B cell (primary cell): ENCODE data around the gene PKP2. TPM values are rescaled to one million over a fixed set of nuclear protein-coding genes. Genes with fewer than 3 reads are reported as not detected.
"Not testable (repeated sequence)": the region's sequence is repeated elsewhere in the genome, so short reads cannot be mapped to it uniquely, and the experiment has no call there.

Experiments used
- ATAC-seq: fragments of 200-7000 bp; cut with Tn5 transposase; one replicate; pipeline ENCODE4 v1.10.0; 2021; ENCODE audit warnings: low read depth, mild to moderate bottlenecking, moderate number of reproducible peaks, moderate library complexity
- CTCF ChIA-PET: fragments of 350-600 bp; sonication (Branson Sonifier 250); formaldehyde crosslinking; loops from one replicate; lab custom pipeline; 2021; ENCODE audit warnings: antibody characterized with exemption, inconsistent platforms; lab: Charles Lee
- POLR2A ChIA-PET: fragments of 350-600 bp; sonication (Branson Sonifier 250); formaldehyde crosslinking; loops from one replicate; lab custom pipeline; 2021; ENCODE audit warnings: antibody characterized with exemption; lab: Charles Lee
- DNase-seq: peaks from one replicate; pipeline ENCODE4 v3.0.0; 2013
- H2AFZ ChIP-seq: 2 replicates; pipeline ENCODE4 v1.6.1; 2012; ENCODE audit warnings: mild to moderate bottlenecking, low read depth, low read length; ENCODE audit not compliant: insufficient read depth, poor library complexity, severe bottlenecking
- H3K27ac ChIP-seq, 2 donors: 1 replicate in 1 of 2; 2 replicates in 1 of 2; pipeline ENCODE4 v1.5.1; 2012 to 2013; ENCODE audit warnings: low read length in 2 of 2, mild to moderate bottlenecking in 2 of 2, moderate library complexity in 1 of 2
- H3K27me3 ChIP-seq, 4 experiments: fragments of 200-600 bp in 1 of 4; sonication (generic) in 1 of 4; replicated peaks in 1 of 4; 1 replicate in 2 of 4; 2 replicates in 2 of 4; pipeline versions ENCODE4 v1.6.1 to v1.7.0; 2013 to 2016; ENCODE audit warnings: low read length in 3 of 4, mild to moderate bottlenecking in 2 of 4, mixed read lengths in 1 of 4, moderate library complexity in 1 of 4; ENCODE audit not compliant: insufficient read depth in 4 of 4, control insufficient read depth in 3 of 4; ENCODE audit errors: control extremely low read depth in 1 of 4
- H3K36me3 ChIP-seq, 2 experiments: replicated peaks in 1 of 2; 1 replicate in 1 of 2; 2 replicates in 1 of 2; pipeline versions ENCODE4 v1.6.1 to v1.7.1; 2013; ENCODE audit warnings: low read length in 1 of 2; ENCODE audit not compliant: insufficient read depth in 2 of 2, control insufficient read depth in 1 of 2; ENCODE audit errors: control extremely low read depth in 1 of 2, extremely low read depth in 1 of 2
- H3K4me1 ChIP-seq, 2 donors: fragments of 200-600 bp in 1 of 2; sonication (generic) in 1 of 2; 1 replicate in 1 of 2; 2 replicates in 1 of 2; pipeline versions ENCODE4 v1.5.1 to v1.6.1; 2013 to 2017; ENCODE audit warnings: low read length in 2 of 2; ENCODE audit not compliant: control insufficient read depth in 2 of 2, insufficient read depth in 2 of 2
- H3K4me2 ChIP-seq: replicated peaks from 2 replicates; pipeline ENCODE3; 2012; ENCODE audit warnings: mild to moderate bottlenecking, low read depth, low read length; ENCODE audit not compliant: poor library complexity, severe bottlenecking
- H3K4me3 ChIP-seq, 5 experiments: fragments of 200-600 bp in 1 of 5; sonication (generic) in 1 of 5; 1 replicate in 3 of 5; 2 replicates in 2 of 5; pipeline versions ENCODE4 v1.5.1 to v1.7.0; 2011 to 2016; ENCODE audit warnings: low read length in 4 of 5, mild to moderate bottlenecking in 4 of 5, low read depth in 2 of 5, control low read depth in 1 of 5, moderate library complexity in 1 of 5; ENCODE audit not compliant: insufficient read depth in 1 of 5; ENCODE audit errors: control extremely low read depth in 1 of 5, extremely low read depth in 1 of 5
- H3K79me2 ChIP-seq: fragments of 200-600 bp; sonication (generic); one replicate; pipeline ENCODE4 v1.6.0; 2016; ENCODE audit warnings: low read length; ENCODE audit not compliant: control insufficient read depth, insufficient read depth
- H3K9ac ChIP-seq: fragments of 200-600 bp; sonication (generic); 2 replicates; pipeline ENCODE4 v1.6.1; 2017; ENCODE audit warnings: mild to moderate bottlenecking, low read length, moderate library complexity
- H3K9me3 ChIP-seq, 3 donors: one replicate each; pipeline versions ENCODE4 v1.6.1 to v1.7.1; 2013; ENCODE audit warnings: low read length in 2 of 3; ENCODE audit not compliant: control insufficient read depth in 2 of 3, insufficient read depth in 1 of 3; ENCODE audit errors: control extremely low read depth in 1 of 3
- H4K20me1 ChIP-seq: 2 replicates; pipeline ENCODE4 v1.6.0; 2012; ENCODE audit warnings: mild to moderate bottlenecking, low read length; ENCODE audit not compliant: insufficient read depth, control insufficient read depth, poor library complexity, severe bottlenecking
- H3K27ac Mint-ChIP-seq: one replicate; pipeline ENCODE4 v1.8.0; 2021; ENCODE audit warnings: mixed read lengths
- H3K27me3 Mint-ChIP-seq: one replicate; pipeline ENCODE4 v1.8.0; 2021; ENCODE audit warnings: mixed read lengths
- H3K4me1 Mint-ChIP-seq: one replicate; pipeline ENCODE4 v1.8.0; 2021; ENCODE audit warnings: mixed read lengths
- H3K4me3 Mint-ChIP-seq: one replicate; pipeline ENCODE4 v1.8.0; 2021; ENCODE audit warnings: mixed read lengths
- H3K9me3 Mint-ChIP-seq: one replicate; pipeline ENCODE4 v1.8.0; 2022; ENCODE audit warnings: mixed read lengths; ENCODE audit not compliant: insufficient read depth
- CTCF ChIP-seq: fragments of 200-600 bp; IDR thresholded peaks from one replicate; pipeline ENCODE4 v1.8.0; 2022; ENCODE audit warnings: antibody characterized with exemption, mild to moderate bottlenecking
- EZH2 ChIP-seq: IDR thresholded peaks from 2 replicates; pipeline ENCODE4 v1.6.1; 2012; ENCODE audit warnings: borderline replicate concordance, low read depth, mild to moderate bottlenecking, moderate library complexity, low read length; ENCODE audit not compliant: insufficient read depth, poor library complexity, severe bottlenecking
- WGBS: methylation state at CpG from one replicate; pipeline ENCODE4 v1.1.5; 2013; ENCODE audit warnings: missing lambda C conversion rate; ENCODE audit not compliant: insufficient coverage; 5-methylcytosine and 5-hydroxymethylcytosine counted together
- intact Hi-C: fragments of 100-400 bp; cut with micrococcal nuclease; formaldehyde crosslinking; loops from one replicate; pipeline ENCODE4 v1.10.0; 2022
- polyA plus RNA-seq: library from polyadenylated mRNA; depleted of rRNA; stranded (reverse); fragments of >200 nt; gene quantifications from 2 replicates; pipeline ENCODE4 v1.2.3, GENCODE V29; 2012
- total RNA-seq, 2 donors: library from RNA; stranded (reverse); fragments of 120-200 nt in 1 of 2; gene quantifications; 1 replicate in 1 of 2; 2 replicates in 1 of 2; pipeline versions ENCODE4 v1.2.3 to v1.2.4, GENCODE V29; 2013 to 2022

Gene PKP2
- total and polyA plus RNA-seq, 2 donors (not counting 1 experiment from before 2014, with no cell fraction given), result not detected

GRCh38 chr12:32881702-32882101 is 14.9 kb downstream of the PKP2 start:
- Histone ChIP-seq H3K4me3 (no peak overlapping the region), H3K4me2 (no peak overlapping the region), H4K20me1 (no peaks in the 10 kb centered on the region), H3K27ac (no peak overlapping the region), H3K27me3 (no peaks in the 10 kb centered on the region), H3K36me3 (no peaks in the 10 kb centered on the region), H3K9me3 (no peaks in the 10 kb centered on the region), H3K79me2 (no peaks in the 10 kb centered on the region), H3K4me1 (no peaks in the 10 kb centered on the region), H2AFZ (no peak overlapping the region), H3K9ac (no peak overlapping the region)
- Mint-ChIP-seq H3K27ac (no peak overlapping the region), H3K9me3 (no peaks in the 10 kb centered on the region), H3K27me3 (no peaks in the 10 kb centered on the region), H3K4me1 (no peaks in the 10 kb centered on the region), H3K4me3 (no peak overlapping the region)
- no peak for TF ChIP-seq EZH2
- ChIA-PET POLR2A (no interaction called here), CTCF (no interaction called here)
- 94% methylated on average over 2 of the region's 7 CpGs for WGBS
- DNase-seq, result no peak
- intact Hi-C loops, result no loop called here
- ATAC-seq, result no peak

GRCh38 chr12:32881107-32881506 is 15.5 kb downstream of the PKP2 start:
- CTCF ChIA-PET, result no interaction called here
- Histone ChIP-seq H3K9me3 (no peaks in the 10 kb centered on the region), H3K4me1 (no peaks in the 10 kb centered on the region), H3K36me3 (no peaks in the 10 kb centered on the region), H3K4me3 (no peak overlapping the region), H3K27me3 (no peaks in the 10 kb centered on the region), H2AFZ (no peak overlapping the region), H3K79me2 (no peaks in the 10 kb centered on the region), H3K27ac (no peak overlapping the region), H3K9ac (no peak overlapping the region), H3K4me2 (no peak overlapping the region), H4K20me1 (no peaks in the 10 kb centered on the region)
- no peaks in the 10 kb centered on the region for H3K4me1 Mint-ChIP-seq
- intact Hi-C loops, result no loop called here
- no peaks in the 10 kb centered on the region for H3K9me3 Mint-ChIP-seq
- no peaks in the 10 kb centered on the region for H3K27me3 Mint-ChIP-seq
- no peak overlapping the region for H3K4me3 Mint-ChIP-seq
- TF ChIP-seq EZH2 (no peak), CTCF (no peak)
- no peak overlapping the region for H3K27ac Mint-ChIP-seq
- ATAC-seq (no peak), DNase-seq (no peak)
- POLR2A ChIA-PET, result no interaction called here
- no CpG with 5 or more reads among the region's 3 CpGs for WGBS

- H3K27me3 ChIP-seq, ATAC-seq, H3K9me3 Mint-ChIP-seq, intact Hi-C loops, H3K4me2 ChIP-seq, H3K27ac Mint-ChIP-seq, H3K27me3 Mint-ChIP-seq, H3K36me3 ChIP-seq, H2AFZ ChIP-seq, DNase-seq, H3K4me1 Mint-ChIP-seq, POLR2A ChIA-PET, H3K4me1 ChIP-seq, H3K27ac ChIP-seq, H3K79me2 ChIP-seq, H4K20me1 ChIP-seq, H3K4me3 Mint-ChIP-seq, CTCF ChIA-PET, H3K9ac ChIP-seq, H3K9me3 ChIP-seq, H3K4me3 ChIP-seq: not testable (repeated sequence)
- WGBS, result 94% methylated on average over 5 of the region's 7 CpGs
Measured at GRCh38 chr12:32879066-32879465, 17.5 kb downstream of the PKP2 start.
